ENCODE data around the gene NCOA7.

DNA sequence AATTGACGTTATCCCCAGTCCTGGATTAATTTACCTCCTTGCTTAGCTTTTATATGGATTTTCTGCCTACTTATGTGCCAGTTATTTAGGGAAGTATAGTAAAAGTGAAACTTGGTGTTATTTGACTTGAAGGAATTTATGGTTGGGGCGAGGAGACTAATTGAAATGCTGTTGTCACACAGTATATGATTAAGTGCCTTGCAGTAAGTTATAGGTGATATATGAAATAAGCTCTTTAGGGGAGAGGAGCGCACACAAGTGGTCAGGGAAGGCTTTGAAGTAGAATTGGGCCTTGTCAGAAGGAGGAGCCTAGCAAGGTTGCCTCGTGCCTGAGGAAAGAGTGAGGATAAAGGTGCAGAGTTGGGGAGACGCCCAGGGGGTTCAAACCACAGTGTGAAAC is 20.5 kb downstream of the NCOA7 start:
- TF ChIP-seq GATA2 (IDR thresholded peaks at IDR 0.05; ENCODE audit: low read depth, low read length) (no peak), GATA3 (IDR thresholded peaks at IDR 0.05; ENCODE audit: low read depth, low read length) (no peak)

All from SH-SY5Y (cell line).